ENCODE results near the gene OLFM1.
"Not testable (repeated sequence)": the region's sequence is repeated elsewhere in the genome, so short reads cannot be mapped to it uniquely, and the experiment has no call there.

OLFM1 gene

GRCh38 chr9:135156525-135157510 is 69.3 kb downstream of the OLFM1 start:
- peak; percentile 20 to 23 for DNase-seq

DNA sequence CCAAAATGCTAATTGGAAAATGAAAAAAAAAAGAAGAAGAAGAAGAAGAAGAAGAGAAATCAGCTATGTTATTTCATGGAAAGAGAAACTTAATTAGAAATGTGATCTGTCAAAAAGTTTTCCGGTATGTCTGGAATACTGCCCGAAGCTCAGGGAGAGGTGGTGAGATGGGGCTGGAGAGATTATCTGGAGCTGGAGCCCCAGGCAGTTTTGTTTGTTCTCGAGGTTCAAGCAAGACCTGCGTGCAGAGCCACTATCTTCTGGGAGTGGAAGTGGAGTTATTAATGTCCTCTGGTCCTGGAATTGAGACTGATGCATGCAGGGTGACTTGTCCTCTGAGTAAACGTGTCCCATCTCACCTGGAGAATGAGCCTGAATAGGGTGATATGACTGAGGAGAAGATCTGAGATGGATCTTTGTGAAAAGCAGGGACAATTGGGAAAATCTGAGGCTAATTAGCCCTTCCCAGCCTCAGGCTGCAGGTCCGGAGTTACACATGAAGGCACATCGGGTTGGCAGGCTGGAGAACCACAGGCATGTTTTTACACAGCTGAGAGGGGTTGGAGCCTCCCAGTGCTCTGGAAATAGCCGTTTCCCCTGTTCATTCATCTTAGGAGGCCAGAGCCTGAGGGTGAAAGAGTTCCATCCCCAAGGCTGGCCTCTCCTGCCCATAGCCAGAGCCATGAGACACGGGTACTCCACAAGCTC is 70.5 kb downstream of the OLFM1 start:
- no peak for DNase-seq

GRCh38 chr9:135158564-135158937 is 71.1 kb downstream of the OLFM1 start:
- no peak for DNase-seq

DNA sequence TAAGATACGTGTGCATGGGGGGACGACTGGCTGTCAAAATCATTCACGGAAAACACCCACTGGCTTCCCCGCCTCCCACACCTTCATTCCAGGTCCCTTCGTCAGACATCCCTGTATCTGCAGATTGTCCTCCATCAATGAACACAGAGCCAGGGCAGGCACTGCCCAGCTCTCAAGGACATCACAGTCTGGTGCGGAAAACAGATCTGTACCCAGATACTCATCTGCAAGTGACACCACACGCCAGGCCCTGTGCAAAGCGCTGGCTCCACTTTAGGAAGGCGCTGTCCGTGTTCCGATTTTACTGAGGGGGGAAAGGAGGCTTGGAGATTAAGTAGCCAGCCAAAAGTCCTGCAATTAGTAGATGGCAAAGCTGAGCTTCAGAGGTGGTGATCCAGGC is 72.3 kb downstream of the OLFM1 start:
- no peak for DNase-seq

- DNase-seq: no peak
Observed at GRCh38 chr9:135160862-135161261, 73.4 kb downstream of the OLFM1 start.

DNA sequence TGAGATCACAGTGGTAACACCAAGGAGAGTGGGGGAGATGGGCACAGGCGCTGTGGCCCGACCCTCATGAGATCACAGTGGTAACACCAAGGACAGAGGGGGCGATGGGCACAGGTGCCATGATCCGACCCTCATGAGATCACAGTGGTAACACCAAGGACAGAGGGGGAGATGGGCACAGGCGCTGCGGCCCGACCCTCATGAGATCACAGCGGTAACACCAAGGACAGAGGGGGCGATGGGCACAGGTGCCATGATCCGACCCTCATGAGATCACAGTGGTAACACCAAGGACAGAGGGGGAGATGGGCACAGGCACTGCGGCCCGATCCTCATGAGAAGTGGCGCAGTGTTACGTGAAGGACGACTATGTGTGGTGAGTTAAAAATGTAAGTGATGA is 75.1 kb downstream of the OLFM1 start:
- not testable (repeated sequence) for DNase-seq

- DNase-seq: no peak
Observed at GRCh38 chr9:135163023-135163780, 75.7 kb downstream of the OLFM1 start.

DNA sequence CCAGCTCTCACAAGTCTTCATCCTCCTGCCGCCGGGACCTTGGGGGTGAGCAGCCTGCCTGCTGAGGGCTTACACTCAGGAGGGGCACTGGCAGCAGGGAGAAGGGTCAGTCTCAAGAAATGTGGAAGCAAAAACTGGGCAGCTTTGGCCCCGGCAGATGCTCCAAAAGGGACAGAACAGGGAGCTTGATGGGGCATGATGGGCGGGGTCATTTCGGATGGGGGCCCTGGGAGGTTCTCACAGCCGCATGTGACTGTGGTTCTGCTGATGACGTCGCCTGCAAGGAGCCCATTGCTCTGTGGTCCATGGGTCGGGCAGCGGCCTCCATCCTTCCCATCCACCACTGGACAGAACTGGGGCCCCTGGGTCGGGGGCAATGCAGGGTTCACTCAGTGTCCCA is 76.6 kb downstream of the OLFM1 start:
- DNase-seq: no peak

DNA sequence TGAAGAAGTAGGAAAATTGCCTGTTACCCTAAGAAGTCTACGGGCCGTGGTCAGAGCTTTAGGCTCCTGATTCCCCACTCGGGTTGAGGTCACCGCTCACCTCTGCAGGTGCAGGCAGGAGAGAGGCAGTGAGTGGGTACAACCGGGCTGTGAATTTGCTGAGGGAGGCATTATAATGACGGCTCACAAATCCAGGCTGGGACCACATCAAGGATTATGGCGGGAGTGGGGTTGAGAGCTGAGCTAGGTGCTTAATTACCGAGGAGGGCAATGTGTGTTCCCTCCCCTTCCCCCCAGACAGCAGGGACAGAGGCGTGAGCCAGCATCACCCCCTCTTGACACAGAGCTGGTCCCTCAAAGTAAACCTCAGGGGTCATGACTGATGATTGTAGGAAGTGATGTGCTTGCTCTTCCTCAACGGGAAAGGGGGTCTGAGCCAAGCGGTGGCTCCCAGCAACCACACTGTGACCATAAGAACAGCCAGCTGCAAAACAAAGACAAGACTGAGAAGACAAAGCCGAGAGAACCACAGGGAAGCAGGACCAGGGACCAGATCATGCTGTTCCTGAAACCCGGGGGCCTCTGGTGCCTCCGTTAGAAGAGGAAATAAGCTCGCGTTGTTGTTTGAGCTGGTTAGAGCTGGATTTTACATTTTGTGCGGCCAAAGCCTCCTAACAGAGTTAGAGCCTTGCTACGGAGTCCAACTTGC is 77.7 kb downstream of the OLFM1 start:
- no peak for DNase-seq

DNA sequence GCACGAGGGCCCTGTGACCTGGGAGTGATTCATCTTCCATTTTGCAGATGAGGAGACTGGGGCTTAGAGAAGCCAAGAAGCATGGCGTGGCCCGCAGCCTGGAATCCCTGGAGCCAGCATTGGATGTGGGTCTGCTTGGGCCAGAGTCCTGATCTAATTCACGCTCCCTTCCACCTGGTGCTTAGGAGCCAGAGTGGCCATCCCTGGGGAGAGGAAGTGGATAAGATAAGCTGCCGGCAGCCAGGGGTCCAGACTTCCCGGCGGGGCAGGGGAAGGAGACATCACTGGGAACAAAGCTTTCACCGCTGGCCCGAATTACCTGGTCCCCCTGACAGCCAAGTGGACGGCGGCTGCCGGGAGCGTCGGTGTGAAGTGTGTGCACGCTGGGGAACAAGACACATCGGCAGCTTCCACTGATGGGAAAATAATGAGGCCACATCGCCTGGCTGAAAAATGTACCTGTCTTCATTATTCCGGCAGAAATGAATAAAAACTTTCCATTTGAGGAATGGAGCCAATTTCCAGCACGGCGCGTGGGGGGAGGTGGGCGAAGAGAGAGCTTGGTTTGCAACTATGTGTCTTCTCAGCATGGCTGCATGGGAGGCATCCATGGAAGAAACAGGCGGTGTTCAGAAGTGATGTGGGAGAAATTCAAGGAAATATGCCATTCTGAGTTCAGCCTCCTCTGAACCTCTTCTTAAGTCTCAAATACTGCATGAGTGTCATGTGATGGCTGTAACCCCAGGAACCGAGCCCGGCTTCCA is 78.5 kb downstream of the OLFM1 start:
- no peak for DNase-seq

- DNase-seq: no peak
Observed at GRCh38 chr9:135166565-135166964, 79.1 kb downstream of the OLFM1 start.

- no peak for DNase-seq
Observed at GRCh38 chr9:135167356-135167755, 79.9 kb downstream of the OLFM1 start.

DNA sequence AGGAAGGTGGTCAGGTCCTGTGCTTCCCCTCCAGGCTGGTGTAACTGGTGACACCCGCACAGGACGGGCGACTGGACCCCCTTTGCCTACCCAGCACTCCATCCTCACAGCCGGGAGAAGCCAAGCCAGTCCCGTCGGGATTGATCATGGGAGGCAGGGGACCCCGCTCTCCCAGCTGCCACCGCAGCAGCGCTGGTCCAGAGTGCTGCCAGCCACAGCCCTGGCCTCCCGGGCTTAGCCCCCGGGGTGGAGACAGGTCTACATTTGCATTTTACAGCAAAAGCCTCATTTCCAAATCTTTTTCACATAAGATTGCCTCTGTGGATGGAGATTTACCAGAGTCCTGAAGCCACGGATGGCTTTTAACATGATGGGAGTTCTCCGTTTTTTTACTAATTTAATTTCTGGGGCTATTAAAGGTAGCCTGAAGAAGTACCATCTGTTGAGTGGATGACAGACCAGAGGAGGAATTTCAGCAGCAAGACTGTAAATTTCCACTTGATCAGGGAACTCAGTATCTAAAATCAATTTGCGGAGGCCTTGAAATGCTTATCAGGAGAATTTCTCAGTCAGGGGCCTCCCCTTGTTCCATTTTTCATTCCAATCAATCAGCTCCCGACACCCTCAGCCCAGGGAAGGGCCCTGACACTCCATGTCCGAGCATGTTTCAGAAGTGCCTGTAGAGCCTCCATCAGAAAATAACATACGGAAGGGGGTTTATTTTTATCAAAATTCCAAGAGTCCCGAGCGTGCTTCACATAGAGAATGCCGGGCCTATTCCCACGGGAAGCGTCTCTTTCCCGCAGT is 80.6 kb downstream of the OLFM1 start:
- DNase-seq: no peak

GRCh38 chr9:135169709-135170226 is 82.3 kb downstream of the OLFM1 start:
- no peak for DNase-seq

GRCh38 chr9:135170535-135170934 is 83.1 kb downstream of the OLFM1 start:
- DNase-seq: no peak
